Subcutaneous adipose tissue (tissue), 4 donors: Measurements from ENCODE around the gene DPYD. TPM values are rescaled to one million over a fixed set of nuclear protein-coding genes. Genes with fewer than 3 reads are reported as not detected.

Experiments
- CTCF ChIP-seq: fragments of 450-650 bp; IDR thresholded peaks from one replicate; pipeline ENCODE4 v1.5.1; 2016; ENCODE audit warnings: low read depth, mild to moderate bottlenecking, control low read depth, antibody characterized with exemption, moderate library complexity
- total RNA-seq, 4 donors: library from RNA; depleted of rRNA; stranded (reverse); fragments of >200 nt; gene quantifications; one replicate each; pipeline ENCODE4 v1.1.0, GENCODE V29; 2016

Gene DPYD
- total RNA-seq, 4 donors from 2014 or later, result 47.1 to 100 (median 68.0) TPM

- TF ChIP-seq CTCF, result no peak
These were observed 613.3 kb downstream of the DPYD start for GRCh38 chr1:97307568-97307967.

DNA sequence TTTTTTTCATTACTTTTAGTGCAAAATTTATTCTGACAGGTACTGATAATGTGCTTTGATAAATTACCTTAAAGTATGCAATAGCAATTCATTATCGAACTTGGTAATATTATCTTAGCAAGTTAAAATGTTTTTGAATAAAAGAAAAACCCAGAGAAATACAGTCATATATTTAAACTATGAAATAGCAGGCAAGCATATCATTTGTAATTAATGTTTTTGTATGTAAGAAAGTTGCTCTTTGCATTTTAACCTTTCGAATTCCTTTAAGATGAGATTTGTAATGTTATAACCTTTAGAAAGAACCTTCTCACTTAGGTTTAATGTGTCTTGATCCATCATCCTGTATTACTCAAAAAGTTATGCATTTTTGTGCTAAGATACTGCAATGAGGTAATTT is 613.7 kb downstream of the DPYD start:
- TF ChIP-seq CTCF, result no peak

GRCh38 chr1:97306504-97306903 is 614.3 kb downstream of the DPYD start:
- TF ChIP-seq CTCF, result no peak

DNA sequence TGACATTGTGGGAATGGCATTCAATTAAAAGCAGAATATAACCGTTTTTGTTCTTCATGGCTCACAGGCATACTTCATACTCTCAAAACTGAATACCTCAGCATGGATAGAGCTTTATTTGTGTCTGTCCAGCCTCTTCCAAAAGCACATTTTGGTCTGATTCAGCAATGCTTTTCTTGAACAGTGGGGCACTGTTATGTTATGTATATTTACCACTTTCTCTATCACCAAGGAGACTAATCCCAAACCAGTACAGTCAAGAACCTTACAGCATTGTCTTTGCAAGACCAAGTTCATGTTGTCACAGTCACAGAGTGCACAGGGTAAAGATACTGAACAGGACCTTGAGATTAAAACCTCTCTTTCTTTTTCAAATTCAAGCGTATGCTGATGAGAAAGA is 616.5 kb downstream of the DPYD start:
- TF ChIP-seq CTCF, result no peak

DNA sequence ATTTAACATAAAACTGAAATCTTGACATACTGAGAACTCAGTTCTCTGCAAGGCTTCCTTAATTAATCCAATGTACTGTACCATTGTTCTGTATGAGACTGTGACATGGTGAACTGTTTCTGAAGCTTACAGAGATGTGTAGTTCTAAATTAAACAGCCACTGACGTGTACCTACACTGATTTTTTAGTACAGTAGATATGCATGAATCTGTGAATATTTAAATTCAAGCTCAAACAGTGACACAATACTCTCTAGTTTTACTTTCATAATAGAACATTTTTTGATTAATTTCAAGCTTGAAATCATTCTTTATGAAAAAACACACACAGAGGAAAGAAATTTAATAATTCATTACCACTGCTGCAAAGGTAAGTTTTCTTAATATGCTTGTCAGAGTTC is 621.9 kb downstream of the DPYD start:
- TF ChIP-seq CTCF, result no peak

DNA sequence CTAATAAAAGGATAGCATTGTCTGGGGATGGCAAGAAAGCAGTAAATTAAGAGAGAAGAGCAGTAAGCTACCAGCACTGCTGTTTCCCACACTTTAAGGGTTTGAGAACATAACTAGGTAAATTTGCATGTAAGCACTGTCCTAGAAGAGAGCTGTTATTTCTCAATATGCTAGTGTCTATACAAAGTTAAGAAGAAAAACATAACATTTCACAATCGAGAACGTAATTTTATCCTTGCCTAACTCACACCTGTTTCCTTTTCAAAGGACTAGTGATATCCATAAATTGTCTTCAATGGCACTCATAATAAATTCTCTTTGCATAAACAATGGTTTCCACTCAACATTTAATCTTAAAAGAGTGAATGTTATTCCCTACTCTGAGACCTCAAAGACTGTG is 623.2 kb downstream of the DPYD start:
- no peak for TF ChIP-seq CTCF

DNA sequence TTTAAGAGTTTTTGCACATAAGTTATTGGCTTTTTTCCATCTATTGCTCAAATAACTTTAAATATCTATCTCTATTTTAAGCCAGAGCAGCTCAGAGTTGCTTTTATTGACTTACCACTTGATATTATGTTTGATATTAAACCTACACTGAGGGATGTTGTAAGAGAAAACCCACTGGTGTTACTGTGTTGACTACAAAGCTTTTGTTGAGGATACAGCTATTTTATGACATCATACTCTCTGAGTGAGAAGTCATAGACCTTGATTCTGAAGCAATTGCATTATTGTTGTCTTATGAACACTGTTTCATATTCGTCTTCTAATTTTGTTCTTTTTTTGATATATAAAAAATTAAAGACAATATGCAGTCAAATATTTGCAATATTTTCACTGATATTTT is 638.9 kb downstream of the DPYD start:
- no peak for TF ChIP-seq CTCF
